GM13976 (cell line): ENCODE data around the gene EIF2S2.

Experiments
- DNase-seq: peaks from one replicate; pipeline ENCODE4 v3.0.0; 2012; ENCODE audit warnings: low spot score
- CTCF ChIP-seq: IDR thresholded peaks from 2 replicates; pipeline ENCODE4 v1.5.1; 2012; ENCODE audit warnings: borderline replicate concordance, mild to moderate bottlenecking; ENCODE audit not compliant: insufficient read depth; ENCODE audit errors: extremely low read depth, missing control alignments, control extremely low read depth
- in situ Hi-C: fragments of 300-500 bp; cut with MboI; formaldehyde crosslinking; loops from one replicate; pipeline ENCODE4 v1.12.0; 2022; ENCODE audit warnings: low sequenced_read_pairs, mixed read lengths, inconsistent platforms; ENCODE audit not compliant: unreplicated experiment

Gene EIF2S2

GRCh38 chr20:34088305-34089174 lies 23.5 kb downstream of the EIF2S2 start:
- DNase-seq: no peak
- TF ChIP-seq CTCF: no peak
- in situ Hi-C loops: no loop called here

- in situ Hi-C loops: no loop called here
- TF ChIP-seq CTCF: no peak
- no peak for DNase-seq
Observed at GRCh38 chr20:34085544-34086040, 26.5 kb downstream of the EIF2S2 start.

- TF ChIP-seq CTCF: no peak
- in situ Hi-C loops: no loop called here
- DNase-seq: no peak
Observed at GRCh38 chr20:34084227-34084923, 27.7 kb downstream of the EIF2S2 start.

- no peak for TF ChIP-seq CTCF
Observed at GRCh38 chr20:34083781-34084180, 28.3 kb downstream of the EIF2S2 start.

GRCh38 chr20:34083137-34083536 lies 28.9 kb downstream of the EIF2S2 start:
- DNase-seq: no peak
- no peak for TF ChIP-seq CTCF
- in situ Hi-C loops: no loop called here

More at GRCh38 chr20:34083781-34084180, 28.3 kb downstream of the EIF2S2 start:
- in situ Hi-C loops: no loop called here
- no peak for DNase-seq

GRCh38 chr20:34082232-34082887 lies 29.7 kb downstream of the EIF2S2 start:
- in situ Hi-C loops: no loop called here
- no peak for TF ChIP-seq CTCF
- no peak for DNase-seq
